GM19328 (cell line): ENCODE data around the gene RAB11B.
"Not testable (repeated sequence)": the region's sequence is repeated elsewhere in the genome, so short reads cannot be mapped to it uniquely, and the experiment has no call there.

Source experiments
- ATAC-seq: cut with Tn5 transposase; IDR thresholded peaks from one replicate; pipeline ENCODE4 v1.9.1; 2021; ENCODE audit warnings: mild to moderate bottlenecking, moderate library complexity; ENCODE audit not compliant: unreplicated experiment

The RAB11B gene

DNA sequence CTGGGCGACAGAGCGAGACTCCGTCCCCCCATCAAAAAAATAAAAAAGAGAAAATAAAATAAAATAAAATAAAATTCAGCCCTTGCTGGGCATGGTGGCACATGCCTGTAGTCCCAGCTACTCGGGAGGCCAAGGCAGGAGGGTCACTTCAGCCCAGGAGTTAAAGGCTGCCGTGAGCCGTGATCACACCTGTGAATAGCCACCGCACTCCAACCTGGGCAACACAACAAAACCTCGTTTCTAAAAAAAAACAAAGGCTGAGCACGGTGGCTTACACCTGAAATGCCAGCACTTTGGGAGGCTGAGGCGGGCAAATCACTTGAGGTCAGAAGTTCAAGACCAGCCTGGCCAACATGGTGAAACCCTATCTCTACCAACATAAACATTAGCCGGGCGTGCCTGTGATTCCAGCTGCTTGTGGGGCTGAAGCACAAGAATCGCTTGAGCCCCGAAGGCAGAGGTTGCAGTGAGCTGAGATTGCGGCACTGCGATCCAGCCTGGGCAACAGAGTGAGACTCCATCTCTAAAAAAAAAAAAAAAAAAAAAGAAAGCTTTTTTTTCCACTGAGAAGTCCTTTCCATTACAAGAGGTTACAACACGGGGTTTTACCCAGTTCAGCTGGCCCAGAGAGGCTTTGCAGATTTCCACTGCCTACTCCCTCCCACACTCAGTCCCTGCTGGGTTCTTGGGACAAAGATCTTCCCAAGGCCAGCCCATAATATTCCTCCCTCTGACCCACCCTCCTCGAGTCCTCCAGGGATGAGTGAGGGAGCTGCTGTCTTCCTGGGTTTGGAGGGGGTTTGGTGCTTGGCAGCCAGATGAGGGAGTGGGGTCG is 19.8 kb upstream of the RAB11B start:
- no peak for ATAC-seq

DNA sequence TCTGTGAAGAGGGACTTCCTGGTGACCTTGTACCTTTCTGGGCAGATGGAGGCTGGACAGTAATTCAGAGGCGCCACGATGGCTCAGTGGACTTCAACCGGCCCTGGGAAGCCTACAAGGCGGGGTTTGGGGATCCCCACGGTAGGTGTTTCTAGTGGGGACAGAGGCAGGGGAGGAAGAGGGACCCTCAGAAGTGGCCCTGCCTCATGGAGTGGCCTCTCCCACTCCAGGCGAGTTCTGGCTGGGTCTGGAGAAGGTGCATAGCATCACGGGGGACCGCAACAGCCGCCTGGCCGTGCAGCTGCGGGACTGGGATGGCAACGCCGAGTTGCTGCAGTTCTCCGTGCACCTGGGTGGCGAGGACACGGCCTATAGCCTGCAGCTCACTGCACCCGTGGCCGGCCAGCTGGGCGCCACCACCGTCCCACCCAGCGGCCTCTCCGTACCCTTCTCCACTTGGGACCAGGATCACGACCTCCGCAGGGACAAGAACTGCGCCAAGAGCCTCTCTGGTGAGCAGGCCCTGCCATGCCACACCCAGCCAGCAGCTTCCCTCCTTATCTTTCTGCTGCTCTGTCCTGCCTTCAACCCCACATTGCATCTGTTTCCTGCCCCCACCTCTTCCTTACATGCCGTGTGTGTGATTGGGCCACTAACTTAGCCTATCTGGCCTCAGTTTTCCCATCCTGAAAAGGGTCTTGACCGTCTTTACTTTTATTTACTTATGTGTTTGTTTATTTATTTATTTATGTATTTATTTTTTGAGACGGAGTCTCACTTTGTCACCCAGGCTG is 19.0 kb upstream of the RAB11B start:
- ATAC-seq, result no peak

DNA sequence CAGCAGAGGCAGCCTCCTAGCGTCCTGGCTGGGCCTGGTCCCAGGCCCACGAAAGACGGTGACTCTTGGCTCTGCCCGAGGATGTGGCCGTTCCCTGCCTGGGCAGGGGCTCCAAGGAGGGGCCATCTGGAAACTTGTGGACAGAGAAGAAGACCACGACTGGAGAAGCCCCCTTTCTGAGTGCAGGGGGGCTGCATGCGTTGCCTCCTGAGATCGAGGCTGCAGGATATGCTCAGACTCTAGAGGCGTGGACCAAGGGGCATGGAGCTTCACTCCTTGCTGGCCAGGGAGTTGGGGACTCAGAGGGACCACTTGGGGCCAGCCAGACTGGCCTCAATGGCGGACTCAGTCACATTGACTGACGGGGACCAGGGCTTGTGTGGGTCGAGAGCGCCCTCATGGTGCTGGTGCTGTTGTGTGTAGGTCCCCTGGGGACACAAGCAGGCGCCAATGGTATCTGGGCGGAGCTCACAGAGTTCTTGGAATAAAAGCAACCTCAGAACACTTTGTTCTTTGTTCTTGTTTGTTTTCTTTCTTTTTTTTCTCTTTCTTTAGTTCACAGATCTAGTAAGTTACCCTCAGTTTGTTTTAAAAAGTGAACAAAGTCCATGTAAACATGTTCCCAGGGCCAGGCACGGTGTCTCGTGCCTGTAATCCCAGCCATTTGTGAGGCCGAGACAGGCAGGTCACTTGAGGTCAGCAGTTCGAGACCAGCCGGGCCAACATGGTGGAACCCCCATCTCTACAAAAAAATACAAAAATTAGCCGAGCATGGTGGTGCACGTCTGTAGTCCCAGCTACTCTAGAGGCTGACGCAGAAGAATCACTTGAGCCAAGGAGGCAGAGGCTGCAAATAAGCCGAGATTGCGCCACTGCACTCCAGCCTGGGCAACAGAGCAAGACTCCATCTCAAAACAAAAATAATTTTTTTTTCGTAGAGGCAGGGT is 16.0 kb upstream of the RAB11B start:
- ATAC-seq, result no peak

DNA sequence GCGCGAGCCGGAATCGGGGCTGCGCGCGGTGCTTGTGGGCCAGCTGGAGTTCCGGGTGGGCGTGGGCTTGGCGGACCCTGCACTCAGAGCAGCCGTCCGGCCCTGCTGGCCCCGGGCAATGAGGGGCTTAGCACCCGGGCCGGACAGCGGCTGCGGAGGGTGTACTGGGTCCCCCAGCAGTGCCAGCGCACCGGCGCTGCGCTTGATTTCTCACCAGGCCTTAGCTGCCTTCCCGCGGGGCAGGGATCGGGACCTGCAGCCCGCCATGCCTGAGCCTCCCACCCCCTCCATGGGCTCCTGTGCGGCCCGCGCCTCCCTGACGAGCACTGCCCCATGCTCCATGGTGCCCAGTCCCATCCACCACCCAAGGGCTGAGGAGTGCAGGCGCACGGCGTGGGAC is 14.4 kb upstream of the RAB11B start:
- not testable (repeated sequence) for ATAC-seq

DNA sequence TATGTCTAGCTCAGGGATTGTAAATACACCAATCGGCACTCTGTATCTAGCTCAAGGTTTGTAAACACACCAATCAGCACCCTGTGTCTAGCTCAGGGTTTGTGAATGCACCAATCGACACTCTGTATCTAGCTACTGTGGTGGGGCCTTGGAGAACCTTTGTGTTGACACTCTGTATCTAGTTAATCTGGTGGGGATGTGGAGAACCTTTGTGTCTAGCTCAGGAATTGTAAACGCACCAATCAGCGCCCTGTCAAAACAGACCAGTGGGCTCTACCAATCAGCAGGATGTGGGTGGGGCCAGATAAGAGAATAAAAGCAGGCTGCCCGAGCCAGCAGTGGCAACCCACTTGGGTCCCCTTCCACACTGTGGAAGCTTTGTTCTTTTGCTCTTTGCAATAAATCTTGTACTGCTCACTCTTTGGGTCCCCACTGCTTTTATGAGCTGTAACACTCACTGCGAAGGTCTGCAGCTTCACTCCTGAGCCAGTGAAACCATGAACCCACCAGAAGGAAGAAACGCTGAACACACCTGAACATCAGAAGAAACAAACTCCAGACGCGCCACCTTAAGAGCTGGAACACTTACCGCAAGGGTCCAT is 13.7 kb upstream of the RAB11B start:
- ATAC-seq, result not testable (repeated sequence)

DNA sequence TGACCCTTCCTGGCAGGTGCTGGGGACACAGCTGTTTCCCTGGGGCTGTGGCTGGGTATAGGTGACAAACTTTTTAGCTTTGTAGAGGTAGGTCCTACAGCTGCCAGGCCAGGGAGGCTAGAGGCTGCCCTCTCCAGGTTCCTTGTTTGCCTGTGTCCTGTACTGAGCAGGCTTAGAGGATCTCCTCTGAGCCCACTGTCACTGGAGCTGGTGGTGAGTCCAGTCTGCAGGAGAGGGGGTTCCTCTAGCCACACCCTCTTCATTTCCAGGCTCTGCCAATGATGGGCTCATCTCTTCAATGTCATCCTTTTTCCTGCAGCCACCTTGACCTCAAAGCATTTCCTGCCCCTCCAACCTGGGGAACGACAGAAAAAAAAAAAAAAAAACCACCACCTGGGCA is 12.6 kb upstream of the RAB11B start:
- no peak for ATAC-seq

DNA sequence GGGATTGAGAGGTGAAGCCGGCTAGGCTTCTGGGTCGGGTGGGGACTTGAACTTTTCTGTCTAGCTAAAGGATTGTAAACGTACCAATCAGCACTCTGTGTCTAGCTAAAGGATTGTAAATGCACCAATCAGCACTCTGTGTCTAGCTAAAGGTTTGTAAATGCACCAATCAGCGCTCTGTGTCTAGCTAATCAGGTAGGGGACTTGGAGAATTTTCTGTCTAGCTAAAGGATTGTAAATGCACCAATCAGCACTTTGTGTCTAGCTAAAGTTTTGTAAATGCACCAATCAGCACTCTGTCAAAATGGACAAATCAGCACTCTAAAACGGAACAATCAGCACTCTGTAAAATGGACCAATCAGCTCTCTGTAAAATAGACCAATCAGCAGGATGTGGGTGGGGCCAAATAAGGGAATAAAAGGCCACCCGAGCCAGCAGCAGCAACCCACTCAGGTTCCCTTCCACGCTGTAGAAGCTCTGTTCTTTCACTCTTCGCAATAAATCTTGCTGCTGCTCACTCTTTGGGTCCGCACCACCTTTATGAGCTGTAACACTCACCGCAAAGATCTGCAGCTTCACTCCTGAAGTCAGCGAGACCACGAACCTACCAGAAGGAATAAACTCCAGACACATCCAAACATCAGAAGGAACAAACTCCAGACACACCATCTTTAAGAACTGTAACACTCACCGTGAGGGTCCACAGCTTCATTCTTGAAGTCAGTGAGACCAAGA is 10.8 kb upstream of the RAB11B start:
- ATAC-seq, result not testable (repeated sequence)

DNA sequence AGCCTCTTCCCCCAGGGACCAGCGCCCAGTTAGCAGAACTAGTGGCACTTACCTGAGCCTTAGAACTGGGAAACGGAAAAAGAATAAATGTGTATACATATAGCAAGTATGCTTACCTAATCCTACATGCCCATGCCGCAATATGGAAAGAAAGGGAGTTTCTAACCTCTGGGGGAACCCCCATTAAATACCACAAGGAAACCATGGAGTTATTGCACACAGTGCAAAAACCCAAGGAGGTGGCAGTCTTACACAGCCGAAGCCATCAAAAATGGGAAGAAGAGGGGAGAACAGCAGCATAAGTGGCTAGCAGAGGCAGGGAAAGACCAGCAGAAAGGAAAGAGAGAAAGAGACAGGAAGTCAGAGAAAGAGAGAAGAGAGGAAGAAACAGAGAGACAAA is 5.6 kb upstream of the RAB11B start:
- ATAC-seq, result not testable (repeated sequence)

DNA sequence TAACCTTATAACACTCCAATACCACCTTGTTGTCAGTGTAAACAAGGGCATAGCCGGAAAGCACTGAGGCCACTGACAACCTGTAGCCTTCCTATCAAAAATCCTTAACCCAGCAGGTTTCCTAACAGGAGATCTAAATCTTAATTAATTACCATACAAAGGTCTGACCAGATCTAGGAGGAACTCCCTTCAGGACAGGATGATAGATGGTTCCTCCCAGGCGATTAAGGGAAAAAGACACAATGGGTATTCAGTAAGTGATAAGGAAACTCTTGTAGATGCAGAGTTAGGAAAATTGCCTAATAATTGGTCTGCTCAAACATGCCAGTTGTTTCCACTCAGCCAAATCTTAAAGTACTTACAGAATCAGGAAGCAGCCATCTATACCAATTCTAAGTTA is 5.1 kb upstream of the RAB11B start:
- not testable (repeated sequence) for ATAC-seq

DNA sequence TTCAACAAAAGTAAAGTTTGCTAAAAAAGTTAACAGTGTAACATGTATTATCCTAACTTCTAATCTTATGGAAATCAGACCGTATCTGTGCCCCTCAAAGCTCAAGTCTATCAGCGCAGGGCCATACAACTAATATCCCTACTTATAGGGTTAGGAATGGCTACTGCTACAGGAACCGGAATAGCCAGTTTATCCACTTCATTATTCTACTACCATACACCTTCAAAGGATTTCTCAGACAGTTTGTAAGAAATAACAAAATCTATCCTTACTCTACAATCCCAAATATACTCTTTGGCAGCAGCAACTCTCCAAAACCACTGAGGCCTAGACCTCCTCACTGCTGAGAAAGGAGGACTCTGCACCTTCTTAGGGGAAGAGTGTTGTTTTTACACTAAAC is 4.6 kb upstream of the RAB11B start:
- ATAC-seq, result not testable (repeated sequence)

DNA sequence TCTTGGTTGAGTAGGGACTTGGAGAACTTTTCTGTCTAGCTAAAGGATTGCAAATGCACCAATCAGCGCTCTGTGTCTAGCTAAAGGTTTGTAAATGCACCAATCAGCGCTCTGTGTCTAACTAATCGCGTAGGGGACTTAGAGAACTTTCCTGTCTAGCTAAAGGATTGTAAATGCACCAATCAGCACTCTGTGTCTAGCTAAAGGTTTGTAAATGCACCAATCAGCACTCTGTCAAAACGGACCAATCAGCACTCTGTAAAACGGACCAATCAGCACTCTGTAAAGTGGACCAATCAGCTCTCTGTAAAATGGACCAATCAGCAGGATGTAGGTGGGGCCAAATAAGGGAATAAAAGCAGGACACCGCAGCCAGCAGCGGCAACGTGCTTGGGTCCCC is 3.7 kb upstream of the RAB11B start:
- ATAC-seq, result not testable (repeated sequence)

DNA sequence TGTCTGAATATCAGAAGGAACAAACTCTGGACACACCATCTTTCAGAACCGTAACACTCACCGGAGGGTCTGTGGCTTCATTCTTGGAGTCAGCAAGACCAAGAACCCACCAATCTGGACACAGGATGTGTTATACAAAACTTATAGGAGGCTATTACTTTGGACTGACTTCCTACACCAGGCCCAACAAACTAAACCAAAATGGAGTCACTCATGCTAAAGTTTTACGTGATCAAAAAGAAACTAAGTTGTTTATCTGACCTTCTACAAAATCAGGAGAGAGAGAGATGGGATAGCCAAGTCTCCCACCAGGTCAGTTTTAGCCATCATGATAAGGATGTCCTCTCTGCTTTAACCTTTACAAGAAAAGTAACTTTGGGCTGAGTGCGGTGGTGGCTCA is 3.2 kb upstream of the RAB11B start:
- ATAC-seq, result no peak

DNA sequence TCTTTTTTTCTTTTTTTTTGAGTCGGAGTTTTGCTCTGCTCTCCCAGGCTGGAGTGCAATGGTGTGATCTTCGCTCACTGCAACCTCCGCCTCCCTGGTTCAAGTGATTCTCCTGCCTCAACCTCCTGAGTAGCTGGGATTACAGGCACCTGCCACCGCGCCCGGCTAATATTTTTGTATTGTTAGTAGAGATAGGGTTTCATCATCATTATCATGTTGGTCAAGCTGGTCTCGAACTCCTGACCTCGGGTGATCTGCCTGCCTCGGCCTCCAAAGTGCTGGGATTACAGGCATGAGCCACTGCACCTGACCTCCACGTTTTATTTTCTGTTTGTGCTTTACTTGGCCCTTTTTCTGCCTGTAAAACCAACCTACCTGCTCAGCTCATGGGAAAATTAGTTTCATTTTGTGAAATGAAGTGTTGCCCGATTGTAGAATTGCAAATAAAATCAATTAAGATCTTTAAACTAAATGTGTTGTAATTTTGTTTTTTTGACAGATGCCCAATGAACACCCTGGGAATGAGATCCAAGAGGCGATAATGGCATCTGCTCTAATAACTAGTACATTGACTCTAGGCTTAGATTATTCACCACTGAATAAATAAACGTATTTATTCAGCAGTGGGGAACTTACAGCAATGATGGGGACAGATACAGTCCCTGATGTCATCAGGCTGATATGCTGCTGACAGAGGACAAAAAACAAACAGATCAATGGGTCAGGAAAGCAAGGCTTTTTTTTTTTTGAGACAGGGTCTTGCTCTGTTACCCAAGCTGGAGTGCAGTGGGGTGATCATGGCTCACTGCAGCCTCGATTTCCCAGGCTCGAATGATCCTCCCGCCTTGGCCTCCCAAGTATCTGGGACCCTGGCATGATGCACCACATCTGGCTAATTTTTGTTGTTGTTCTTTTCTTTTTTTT is 2.2 kb upstream of the RAB11B start:
- ATAC-seq, result no peak

DNA sequence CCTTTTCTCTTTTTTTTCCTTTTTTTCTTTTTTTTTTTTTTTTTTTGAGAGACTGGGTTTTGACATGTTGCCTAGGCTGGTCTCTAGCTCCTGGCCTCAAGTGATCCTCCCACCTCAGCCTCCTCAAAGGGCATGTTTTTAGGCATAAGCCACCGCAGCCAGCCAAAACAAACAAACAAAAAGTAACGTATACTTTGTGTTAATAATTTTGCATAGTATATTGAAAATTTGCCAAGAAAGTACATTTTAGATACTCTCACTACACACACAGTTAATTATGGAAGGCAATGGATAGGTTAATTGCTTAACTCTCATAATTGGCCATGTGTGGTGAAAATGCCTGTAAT is 1.6 kb upstream of the RAB11B start:
- no peak for ATAC-seq

DNA sequence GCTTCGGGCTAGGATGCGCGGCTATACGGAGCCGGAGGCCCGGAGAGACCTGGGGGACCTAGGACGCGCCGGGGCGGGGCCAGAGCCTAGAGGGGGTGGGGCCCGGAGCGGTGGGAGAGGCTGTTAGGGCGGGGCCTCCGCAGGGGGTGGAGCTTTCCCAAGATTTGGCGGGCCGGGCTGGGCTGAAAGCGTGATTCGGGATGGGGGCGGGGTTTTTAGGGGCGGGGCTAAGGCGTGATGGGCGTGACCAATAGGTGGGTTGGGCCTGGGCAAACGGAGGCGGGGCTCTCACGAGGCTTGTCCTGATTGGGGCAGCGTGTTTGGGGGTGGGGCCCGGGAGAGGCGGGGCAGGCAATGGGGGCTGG is 439 bp downstream of the RAB11B start:
- peak; percentile 42 for ATAC-seq

DNA sequence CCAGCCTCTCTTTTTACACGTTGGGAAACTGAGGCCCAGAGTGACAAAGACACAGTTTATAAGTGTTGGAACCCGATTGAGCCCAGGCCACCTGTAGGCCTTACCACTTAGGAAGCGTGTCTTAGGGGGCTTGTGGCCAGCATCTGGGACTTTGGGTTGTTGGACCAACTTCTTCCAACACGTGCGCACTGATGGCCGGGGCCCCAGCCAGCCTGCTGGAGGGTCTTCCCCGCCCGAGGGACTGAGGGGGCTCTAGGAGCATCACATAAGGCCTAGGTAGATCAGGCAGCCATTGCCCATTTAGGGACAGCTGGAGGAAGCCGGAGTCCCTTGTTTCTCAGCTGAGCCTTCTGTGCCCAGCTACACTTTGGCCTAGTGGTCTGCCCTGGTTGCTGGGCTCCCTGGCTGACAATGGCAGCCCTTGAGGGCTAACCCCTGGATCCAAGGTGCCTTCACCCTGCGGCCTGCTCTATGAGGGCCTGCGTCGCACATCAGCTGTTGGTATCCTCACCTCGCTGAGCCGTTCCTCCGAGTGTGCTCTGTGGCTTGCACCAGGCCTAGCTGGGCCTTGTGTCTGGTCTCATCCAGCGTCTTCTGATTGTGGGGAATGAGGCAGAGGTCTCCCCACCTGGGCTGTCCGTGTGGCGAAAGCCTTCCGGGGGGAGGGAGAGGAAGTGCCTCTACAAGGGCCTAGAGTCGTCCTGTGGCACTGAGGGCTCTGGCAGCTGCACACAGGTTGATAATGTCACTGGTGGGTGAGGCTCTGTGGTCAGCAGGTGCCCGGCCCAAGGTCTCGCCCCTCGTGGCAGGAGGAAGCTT is 1.2 kb downstream of the RAB11B start:
- no peak for ATAC-seq

DNA sequence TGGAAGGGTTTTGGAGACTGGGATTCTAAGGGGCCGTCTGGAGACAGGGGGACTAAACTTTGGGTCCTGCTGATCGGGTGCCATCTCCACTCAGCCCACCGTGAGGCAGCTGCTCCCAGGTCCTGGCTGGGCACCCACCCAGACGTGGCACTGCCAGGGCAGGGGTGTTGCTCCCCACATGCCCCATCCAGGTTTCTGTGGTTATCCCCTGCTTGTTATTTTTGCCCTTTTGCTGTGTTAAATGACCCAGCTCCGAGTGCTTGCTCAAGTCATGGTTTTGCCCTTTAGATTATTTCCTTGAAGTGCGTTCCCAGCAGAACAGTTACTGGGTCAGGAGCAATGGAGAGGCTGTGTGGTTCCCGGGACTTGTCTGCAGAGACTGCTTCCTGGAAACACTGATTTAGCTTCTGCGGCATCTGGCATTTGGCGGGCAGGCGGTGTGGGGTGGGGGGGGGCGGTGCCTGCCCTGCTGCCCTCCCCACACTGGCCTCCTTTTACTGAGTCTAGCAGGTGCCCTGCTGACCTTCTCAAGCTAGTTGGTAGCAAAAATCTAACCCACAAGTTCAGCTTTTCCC is 1.9 kb downstream of the RAB11B start:
- no peak for ATAC-seq
